NCI-H446 treated with DMSO at 0.1 percent for 48 hours (cell line): Measurements from ENCODE around the gene NUMBL.
"Not testable (repeated sequence)": the region's sequence is repeated elsewhere in the genome, so short reads cannot be mapped to it uniquely, and the experiment has no call there.

Experiments used
- DNase-seq: peaks from one replicate; lab custom pipeline; 2025; lab: John Stamatoyannopoulos, UW

The NUMBL gene

DNA sequence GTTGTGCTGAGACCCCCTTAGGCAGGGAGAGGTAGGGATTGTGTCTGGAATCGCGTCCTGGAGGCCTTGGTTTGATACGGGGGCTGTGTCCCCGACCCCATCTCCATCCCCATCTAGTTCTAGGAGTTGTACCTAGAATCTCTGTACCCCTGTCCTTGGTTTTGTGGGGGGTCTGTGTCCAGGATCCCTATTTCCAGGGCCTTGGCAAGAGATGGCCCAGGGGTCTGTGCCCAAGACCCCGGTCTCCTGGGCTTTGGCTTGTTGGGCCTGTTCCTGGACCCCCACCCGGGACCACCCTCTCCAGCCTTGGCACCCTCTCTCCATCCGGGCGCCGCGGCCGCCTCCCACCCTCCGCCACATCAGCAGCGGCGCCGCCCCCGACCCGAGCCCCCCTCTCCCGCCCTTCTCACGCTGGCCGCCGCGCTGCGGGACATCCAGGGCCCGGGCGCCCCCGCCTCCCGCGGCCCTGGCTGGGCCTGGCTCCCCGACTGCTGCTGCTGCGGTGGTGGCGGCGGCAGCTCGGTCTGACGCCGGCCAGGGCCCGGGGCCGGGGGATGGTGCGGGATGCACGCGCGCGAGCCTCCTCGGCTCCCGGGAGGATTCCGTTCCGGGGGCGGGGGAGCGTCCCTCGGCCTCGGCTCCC, at the start of gene NUMBL:
Gene NUMBL, minus strand, starts transcription at position 602 of the 643 bp plus-strand sequence. Its CDS starts 168 bp downstream, at position 434.
- DNase-seq = no peak

DNA sequence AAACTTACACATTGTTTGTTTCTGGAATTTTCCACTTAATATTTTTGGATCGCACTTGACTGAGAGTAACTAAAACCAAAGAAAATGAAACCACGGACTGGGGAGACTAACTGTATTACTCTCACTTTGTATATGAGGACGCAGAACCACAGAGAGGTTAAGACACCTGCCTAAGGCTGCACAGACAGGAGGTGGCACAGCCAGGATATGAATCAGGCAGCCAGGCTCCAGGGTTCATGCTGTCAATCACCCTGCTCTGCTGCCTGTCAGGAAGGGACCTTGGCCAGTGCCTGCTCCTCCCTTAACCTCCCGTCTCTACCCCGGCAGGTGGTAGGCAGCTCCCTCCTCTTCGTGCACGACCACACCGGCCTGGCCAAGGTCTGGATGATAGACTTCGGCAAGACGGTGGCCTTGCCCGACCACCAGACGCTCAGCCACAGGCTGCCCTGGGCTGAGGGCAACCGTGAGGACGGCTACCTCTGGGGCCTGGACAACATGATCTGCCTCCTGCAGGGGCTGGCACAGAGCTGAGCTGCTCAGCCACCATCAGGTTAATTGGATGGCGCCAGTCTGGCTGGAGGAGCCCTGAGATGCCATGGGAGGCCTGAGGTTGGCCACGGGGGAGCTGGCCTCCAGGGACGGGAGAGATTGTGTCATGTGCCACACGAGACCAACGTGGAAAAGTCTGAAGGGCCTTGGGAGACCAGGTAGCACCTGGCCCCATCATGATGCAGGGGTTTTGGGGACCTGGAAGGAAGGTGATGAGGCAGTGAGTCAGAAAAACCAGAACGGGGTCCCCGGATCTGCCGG, 48.8 kb upstream of the NUMBL start:
- no peak for DNase-seq

DNA sequence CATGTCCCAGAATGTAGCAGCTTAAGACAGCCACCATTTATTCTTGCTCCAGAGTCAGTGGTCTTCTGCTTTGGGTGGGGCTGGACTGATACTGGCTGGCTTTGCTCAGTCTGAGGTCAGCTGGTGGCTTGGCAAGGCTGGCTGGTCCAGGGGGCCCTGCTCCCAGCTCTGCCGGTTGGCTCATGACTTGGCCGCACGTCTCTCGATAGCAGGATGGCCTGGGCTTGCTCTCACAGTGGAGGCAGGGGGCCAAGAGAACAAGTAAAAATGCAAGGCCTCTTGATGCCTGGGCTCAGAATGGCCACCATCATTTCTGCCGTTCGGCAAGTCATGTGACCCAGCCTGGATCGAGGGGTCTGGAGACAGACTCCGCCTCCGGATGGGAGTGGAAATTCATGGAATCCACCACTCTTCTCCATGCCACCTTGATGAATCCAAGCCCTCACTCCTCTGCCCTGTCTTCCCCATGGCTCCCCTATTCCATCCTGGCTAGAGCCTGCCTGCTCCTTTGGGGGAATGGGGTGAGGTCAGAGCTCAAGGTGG, 46.7 kb upstream of the NUMBL start:
- no peak for DNase-seq

DNA sequence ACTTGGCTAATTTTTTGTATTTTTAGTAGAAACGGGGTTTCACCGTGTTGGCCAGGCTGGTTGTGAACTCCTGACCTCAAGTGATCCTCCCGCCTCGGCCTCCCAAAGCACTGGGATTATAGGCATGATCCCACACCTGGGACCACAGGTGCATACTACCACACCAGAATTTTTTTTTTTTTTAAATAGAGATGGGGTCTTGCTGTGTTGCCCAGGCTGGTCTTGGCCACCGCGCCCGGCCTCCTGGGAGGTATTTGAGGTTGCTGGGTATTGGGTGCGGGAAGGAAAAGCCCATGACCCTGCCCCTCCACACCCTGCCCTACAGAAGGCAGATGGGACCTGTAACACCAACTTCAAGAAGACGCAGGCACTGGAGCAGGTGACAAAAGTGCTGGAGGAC, 46.2 kb upstream of the NUMBL start:
- no peak for DNase-seq

DNA sequence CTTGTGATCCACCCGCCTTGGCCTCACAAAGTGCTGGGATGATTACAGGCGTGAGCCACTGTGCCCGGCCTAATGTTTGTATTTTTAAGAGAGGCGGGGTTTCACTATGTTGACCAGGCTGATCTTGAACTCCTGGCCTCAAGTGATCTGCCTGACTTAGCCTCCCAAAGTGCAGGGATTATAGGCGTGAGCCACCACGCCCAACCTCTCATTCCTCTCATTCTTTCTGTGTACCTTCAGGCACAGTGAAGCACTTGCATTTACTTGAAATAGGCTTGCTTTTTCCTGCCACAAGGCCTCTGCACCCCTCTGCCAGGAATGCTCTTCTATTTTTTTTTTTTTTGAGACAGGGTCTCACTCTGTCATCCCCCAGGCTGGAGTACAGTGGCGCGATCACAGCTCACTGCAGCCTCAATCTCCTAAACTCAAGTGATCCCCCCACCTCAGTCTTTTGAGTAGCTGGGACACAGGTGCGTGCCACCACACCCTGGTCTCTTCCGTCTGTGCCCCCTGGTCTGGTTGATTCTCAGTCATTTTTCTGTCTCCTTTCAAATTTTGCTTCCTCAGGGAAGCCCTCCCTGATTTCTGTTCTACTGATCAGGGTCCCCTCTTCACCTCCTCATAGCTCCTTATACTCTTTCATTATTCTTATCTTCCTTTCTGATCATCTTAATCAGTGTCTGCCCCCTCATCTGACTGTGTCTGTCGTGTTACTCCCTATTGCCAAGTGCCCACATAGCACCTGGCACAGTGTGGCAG, 44.7 kb upstream of the NUMBL start:
- no peak for DNase-seq

DNA sequence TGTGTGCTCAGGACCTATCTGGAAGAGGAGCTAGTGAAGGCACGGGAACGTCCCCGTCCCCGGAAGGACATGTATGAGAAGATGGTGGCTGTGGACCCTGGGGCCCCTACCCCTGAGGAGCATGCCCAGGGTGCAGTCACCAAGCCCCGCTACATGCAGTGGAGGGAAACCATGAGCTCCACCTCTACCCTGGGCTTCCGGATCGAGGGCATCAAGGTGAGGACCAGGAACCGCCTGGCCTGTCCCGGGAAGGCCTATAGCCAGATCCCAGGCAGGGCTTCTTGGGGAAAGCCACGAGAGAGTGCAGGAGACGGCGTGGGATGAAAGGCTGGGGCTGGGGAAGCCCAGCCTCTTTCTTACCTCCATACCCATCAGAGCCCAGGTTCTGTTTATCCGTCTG, 42.7 kb upstream of the NUMBL start:
- no peak for DNase-seq

DNA sequence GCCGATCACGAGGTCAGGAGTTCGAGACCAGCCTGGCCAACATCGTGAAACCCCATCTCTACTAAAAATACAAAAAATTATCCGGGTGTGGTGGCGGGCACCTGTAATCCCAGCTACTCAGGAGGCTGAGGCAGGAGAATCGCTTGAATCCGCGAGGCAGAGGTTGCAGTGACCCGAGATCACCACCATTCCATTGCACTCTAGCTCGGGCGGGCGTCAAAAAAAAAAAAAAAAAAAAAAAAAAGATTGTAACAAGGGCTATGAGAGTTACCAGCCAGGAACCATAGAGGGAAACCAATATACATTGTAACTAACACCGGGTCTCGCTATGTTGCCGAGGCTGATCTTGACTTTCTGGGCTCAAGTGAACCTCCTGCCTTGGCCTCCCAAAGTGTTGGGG, 41.9 kb upstream of the NUMBL start:
- DNase-seq = not testable (repeated sequence)

DNA sequence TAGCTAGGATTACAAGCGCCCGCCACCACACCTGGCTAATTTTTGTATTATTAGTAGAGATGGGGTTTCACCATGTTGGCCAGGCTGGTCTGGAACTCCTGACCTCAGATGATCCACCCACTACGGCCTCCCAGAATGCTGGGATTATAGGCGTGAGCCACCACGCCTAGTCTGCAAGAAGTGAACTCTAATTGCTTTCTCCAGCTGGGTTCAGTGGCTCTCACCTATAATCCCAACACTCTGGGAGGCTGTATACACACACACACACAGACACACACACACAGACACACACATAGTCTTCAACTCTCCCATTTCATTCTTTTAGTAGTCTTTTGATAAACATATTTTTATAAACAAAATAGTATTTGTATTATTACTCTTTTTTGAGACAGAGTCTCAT, 39.6 kb upstream of the NUMBL start:
- not testable (repeated sequence) for DNase-seq

DNA sequence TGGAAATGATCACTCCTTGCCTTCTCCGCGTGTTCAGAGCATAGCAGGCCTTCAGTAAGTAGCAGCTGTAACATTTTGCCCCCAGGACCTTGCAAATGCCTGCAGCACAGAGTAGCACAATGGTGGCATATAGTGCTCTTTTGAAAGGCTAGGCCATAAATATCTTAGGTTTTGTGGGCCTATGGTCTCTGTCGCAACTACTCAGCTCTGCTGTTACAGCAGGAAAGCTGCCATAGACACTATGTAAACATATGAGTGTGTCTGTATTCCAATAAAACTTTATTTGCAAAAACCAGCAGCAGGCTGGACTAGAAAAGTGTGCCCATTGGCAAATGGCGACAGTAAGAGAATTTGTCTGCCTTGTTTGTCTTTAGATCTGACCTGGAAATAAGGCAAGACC, 35.8 kb upstream of the NUMBL start:
- DNase-seq = no peak

DNA sequence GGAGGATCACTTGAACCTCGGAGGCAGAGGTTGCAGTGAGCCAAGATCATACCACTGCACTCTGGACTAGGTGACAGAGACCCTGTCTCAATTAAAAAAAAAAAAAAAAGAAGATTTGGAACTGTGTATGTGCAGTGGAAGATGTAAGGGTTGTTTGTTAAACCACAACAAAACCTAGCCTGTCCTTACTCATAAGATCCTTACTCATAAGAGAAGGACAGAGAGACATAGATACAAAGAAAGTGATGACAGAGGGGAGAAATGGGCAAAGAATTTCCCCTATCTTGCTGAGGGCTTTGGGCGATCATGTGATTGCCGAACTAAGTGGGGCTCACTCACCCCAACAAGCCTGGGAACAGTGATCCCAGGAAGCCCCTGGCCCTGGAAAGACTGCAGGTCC, 34.4 kb upstream of the NUMBL start:
- DNase-seq = no peak

DNA sequence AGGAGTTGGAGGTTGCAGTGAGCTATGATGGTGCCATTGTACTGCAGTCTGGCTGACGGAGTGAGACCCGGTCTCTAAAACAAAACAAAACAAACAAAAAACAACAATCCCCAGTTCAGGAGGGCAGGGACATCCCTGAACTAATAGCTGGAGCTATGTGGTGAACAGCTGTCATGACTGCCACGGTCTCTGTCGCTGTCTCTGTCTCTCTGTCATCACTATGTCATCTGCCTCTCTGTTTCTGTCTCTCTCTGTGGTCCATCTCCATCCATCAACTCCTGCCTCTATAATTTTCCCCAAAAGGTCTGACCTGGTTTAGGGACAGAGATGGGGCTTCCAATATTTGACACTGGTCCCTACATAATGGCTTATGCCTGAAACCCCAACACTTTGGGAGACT, 33.9 kb upstream of the NUMBL start:
- no peak for DNase-seq

DNA sequence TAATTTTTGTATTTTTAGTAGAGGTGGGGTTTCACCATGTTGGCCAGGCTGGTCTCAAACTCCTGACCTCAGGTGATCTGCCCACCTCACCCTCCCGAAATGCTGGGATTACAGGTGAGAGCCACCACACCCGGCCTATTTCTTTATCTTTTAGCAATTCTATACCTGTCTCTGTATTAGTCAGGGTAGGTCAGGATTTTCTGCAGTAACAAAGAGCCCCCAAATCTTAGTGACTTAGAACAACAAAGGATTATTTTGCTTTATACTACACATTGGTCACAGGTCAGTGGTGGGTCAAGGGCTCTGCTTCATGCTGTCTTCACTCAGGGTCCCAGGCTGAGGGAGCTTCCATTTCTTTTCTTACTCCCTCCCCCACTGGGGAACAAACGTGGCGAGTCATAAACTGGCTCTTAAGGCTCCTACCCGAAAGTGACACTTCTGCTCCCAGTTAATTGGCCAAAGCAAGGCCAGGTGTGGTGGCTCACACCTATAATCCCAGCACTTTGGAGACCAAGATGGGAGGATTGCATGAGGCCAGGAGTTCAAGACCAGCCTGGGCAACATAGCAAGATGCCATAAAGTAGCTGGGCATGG, 33.3 kb upstream of the NUMBL start:
- no peak for DNase-seq

DNA sequence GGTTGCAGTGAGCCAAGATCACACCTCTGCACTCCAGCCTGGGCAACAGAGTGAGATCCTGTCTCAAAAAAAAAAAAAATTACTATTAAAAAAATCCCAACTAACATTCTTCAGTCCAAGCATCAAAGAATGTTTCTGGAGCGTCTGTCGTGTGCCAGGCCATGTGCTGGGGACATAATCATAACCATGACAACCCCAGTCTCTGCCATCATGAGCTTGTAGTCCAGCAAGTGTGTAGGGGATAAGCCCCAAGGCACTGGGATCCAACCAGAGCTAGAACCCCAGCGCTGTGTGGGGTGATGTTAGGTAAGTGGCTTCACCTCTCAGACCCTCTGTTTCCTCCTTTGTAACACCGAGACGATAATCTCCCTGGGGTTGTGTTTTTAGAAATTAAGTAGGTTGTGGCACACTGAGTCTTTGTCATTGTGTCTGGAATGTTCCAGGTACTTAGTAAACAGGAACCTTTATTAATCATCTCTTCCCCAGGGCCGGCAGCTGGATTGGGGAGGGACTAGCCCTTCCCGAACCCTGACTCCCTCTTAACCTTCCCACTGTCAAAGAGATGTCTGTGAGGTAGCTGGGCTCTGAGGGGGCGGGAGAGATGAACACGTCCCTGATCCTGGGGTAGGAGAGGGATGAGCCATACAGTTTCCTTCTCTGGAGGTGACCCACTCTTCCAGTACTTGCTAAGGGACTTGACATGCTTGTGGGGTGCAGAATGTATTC, 31.6 kb upstream of the NUMBL start:
- DNase-seq = no peak

DNA sequence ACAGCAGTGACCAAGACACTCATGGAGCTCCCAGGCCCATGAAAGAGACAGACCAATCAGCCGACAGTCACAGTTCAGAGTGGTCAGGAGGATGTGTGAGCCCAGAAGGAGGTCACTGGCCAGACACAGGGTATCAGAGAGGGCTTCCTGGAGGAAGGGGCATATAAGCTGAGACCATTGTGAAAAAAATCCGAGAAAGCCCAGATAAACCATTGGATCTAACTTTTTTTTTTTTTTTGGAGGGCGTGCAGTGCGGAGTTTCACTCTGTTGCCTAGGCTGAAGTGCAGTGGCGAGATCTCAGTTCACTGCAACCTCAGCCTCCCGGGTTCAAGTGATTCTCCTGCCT, 30.7 kb upstream of the NUMBL start:
- DNase-seq = no peak

DNA sequence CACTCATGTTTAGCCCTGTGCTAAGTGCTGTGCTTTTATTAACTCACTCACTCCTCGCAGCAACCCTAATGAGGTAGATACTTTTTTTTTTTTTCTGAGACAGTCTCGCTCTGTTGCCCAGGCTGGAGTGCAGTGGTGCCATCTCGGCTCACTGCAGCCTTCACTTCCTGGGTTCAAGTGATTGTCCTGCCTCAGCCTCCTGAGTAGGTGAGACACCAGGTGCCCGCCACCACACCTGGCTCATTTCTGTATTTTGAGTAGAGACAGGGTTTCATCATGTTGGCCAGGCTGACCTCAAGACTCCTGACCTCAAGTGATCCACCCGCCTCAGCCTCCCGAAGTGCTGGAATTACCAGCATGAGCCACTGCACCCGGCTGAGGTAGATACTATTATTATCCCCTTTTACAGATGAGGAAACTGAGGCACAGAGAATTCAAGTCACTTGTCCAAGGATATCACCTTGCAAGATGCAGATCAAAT, 29.0 kb upstream of the NUMBL start:
- no peak for DNase-seq

DNA sequence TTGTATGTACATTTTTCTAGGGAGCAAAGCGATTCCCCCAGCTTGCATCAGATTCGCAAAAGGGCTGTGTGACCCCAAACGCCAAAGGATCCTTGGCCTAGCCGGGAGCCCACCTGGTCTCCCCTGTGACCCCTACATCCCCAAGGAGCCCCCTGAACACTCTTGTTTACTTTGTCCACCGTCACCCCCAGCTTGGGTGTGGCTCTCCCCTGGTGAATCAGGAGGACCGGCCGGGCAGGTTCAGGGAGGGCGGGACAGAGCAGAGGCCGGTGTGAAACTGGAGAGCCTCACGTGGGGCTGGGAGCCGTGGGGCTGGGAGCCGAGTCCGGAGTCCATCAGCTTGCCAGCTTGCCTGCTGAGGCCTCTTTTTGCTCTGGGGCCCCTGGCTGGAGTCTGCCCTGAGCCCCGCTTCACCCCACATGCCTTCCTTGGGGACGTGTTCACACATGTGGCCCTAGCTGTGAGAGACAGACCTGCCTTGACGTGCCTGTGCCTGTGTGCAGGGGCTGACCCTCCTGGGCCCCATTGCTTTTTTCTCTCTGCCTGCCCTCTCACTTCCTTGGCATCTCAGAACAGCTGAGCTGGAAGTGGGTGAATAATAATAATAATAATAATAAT, 28.4 kb upstream of the NUMBL start:
- no peak for DNase-seq

DNA sequence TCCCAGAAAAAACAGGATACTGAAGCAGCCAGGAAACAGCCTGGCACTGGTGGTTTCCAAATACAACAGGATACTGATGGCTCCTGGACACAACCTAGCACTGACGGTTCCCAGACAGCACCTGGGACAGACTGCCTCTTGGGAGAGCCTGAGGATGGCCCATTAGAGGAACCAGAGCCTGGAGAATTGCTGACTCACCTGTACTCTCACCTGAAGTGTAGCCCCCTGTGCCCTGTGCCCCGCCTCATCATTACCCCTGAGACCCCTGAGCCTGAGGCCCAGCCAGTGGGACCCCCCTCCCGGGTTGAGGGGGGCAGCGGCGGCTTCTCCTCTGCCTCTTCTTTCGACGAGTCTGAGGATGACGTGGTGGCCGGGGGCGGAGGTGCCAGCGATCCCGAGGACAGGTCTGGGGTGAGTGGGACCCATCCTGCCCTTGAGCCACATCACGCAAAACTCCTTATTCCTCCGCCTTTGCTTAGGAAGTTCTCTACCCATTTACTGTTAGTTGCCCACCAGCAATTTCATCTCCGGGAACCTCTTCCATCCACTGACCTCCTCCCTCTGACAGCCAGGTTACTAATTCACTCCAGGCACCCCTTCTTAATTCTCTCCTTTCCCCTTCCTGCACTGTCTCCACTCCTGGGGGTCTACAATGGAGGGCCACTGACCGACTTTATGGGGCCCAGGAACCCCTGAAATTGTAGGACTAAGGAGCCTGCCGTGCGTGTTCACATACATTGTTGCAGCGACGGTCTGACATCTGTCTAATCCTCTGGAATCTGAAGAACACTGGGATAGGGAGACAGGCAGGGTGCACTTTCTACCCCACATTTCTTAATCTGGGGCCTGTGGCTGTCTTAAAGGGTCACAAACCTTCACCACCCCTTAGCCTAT, 27.7 kb upstream of the NUMBL start:
- no peak for DNase-seq

DNA sequence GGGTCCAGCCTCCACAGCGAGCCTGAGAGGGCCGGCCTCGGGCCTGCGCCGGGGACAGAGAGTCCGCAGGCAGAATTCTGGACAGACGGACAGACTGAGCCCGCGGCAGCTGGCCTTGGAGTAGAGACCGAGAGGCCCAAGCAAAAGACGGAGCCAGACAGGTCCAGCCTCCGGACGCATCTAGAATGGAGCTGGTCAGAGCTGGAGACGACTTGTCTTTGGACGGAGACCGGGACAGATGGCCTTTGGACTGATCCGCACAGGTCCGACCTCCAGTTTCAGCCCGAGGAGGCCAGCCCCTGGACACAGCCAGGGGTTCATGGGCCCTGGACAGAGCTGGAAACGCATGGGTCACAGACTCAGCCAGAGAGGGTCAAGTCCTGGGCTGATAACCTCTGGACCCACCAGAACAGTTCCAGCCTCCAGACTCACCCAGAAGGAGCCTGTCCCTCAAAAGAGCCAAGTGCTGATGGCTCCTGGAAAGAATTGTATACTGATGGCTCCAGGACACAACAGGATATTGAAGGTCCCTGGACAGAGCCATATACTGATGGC, 27.0 kb upstream of the NUMBL start:
- no peak for DNase-seq

DNA sequence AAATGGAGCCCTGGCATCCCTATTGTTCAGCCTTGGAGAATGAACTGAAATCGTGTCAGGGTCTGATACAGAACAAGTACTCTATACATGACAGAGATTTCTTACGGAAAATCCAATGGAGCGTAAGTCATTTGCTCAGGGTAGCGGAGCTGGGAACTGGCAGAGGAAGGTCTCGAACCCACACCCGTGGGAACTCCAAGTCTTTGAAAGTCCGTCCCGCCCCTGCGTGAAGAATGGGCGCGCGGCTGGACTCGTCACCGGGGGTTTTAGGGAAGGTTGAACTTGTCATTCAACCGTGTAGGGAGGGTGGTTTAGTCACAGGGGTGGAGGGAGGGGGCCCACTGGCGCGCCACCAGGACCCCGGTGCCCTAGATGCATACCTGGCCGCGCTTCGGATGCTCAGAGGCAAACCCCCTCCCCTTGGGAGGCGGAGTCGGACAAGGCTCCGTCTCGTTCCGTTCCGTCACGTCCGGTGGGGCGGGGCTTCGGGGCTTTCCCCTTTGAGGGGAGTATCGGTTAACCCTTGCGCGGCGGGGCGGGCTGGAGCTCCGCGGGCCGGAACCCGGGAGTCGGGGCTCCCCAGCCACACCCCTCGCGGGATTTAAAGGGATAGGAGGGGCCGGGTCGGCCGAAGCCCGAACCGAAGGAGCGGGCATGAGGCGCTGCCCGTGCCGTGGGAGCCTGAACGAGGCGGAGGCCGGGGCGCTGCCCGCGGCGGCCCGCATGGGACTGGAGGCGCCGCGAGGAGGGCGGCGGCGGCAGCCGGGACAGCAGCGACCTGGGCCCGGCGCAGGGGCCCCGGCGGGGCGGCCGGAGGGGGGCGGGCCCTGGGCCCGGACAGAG, 26.3 kb upstream of the NUMBL start, which contains the start of the genes COQ8B and ITPKC:
Gene COQ8B, minus strand, starts transcription at position 405 of the 843 bp plus-strand sequence. CDS start 2,254 bp downstream, outside the sequence.
Gene ITPKC, plus strand, starts transcription at position 631 of the 843 bp plus-strand sequence. Its CDS starts 24 bp downstream, at position 655.
- DNase-seq = peak; percentile 90
